ENCODE results near the gene NDUFS4.
"Not testable (repeated sequence)": the region's sequence is repeated elsewhere in the genome, so short reads cannot be mapped to it uniquely, and the experiment has no call there.

The NDUFS4 gene

DNA sequence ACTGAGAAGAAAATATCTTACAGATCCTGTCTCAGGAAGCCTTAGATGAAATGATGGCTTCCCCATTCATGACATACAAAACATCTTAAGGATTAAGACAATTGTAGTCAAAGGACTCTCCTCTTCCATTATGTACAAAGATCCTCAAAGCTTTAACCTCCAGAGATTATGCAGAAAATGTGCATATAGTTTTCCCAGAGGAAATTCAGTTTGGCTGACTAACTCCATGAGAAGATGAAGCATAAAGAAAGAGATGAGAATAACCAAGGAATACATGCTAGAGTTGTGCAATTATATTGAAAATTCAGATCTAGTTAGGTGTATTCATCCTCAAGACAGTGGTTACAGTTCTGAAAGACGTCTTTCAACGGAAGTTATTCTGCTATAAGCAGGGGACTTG, 18.6 kb upstream of the NDUFS4 start:
- H3K27ac Mint-ChIP-seq = no peak overlapping the region
- no peaks in the 10 kb centered on the region for H3K9me3 Mint-ChIP-seq
- H3K27me3 Mint-ChIP-seq (ENCODE audit: low read depth) = no peaks in the 10 kb centered on the region
- no peak overlapping the region for H3K4me3 Mint-ChIP-seq
- TF ChIP-seq, protein P1, sequence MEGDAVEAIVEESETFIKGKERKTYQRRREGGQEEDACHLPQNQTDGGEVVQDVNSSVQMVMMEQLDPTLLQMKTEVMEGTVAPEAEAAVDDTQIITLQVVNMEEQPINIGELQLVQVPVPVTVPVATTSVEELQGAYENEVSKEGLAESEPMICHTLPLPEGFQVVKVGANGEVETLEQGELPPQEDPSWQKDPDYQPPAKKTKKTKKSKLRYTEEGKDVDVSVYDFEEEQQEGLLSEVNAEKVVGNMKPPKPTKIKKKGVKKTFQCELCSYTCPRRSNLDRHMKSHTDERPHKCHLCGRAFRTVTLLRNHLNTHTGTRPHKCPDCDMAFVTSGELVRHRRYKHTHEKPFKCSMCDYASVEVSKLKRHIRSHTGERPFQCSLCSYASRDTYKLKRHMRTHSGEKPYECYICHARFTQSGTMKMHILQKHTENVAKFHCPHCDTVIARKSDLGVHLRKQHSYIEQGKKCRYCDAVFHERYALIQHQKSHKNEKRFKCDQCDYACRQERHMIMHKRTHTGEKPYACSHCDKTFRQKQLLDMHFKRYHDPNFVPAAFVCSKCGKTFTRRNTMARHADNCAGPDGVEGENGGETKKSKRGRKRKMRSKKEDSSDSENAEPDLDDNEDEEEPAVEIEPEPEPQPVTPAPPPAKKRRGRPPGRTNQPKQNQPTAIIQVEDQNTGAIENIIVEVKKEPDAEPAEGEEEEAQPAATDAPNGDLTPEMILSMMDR (IDR thresholded peaks at IDR 0.05; ENCODE audit: unreplicated experiment in 3 of 3) = no peak
- H3K36me3 Mint-ChIP-seq (ENCODE audit: low read depth) = no peaks in the 10 kb centered on the region
- H3K4me1 Mint-ChIP-seq = no peaks in the 10 kb centered on the region

DNA sequence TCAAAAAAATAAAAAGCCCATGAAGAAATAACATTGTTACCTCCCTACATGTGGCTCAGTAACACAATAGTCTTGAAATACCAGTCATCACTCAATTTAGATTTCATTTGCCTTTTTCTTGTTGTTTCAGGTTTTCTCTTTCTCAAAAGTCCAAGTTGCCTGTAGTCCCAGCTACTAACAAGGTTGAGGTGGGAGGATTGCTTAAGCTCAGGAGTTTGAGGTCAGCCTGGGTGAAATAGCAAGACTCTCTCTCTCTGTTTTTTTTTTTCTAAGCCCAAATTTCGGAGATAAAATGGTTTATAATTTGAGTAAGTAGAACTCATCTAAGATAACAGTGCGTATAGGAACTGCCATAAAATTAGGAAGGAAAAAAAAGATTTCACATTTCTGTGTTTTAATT, 17.5 kb upstream of the NDUFS4 start:
- TF ChIP-seq, protein P1 (IDR thresholded peaks at IDR 0.05; ENCODE audit: unreplicated experiment in 3 of 3) = no peak
- Mint-ChIP-seq H3K27ac (no peak overlapping the region), H3K4me1 (no peaks in the 10 kb centered on the region), H3K27me3 (ENCODE audit: low read depth) (no peaks in the 10 kb centered on the region), H3K36me3 (ENCODE audit: low read depth) (no peaks in the 10 kb centered on the region), H3K9me3 (no peaks in the 10 kb centered on the region), H3K4me3 (no peak overlapping the region)

DNA sequence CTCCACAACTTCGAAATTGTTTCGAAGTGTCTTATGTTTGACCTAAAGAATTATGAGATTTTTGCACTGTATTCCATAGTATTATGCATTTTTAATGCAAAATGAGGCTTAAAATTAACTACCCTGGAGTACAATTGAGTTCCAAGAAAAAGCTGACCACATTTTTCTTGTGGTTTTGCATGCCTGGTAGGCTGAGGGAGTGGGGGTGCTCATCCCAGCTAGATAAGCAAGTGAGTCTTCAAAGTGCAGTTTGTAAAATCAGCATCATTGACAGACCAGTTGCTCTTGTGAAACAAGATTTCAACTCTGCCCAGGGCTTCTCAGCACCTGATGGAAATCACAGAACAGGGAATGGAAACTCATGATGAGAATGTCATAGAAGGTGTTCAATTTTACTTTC, 17.0 kb upstream of the NDUFS4 start:
- H3K27me3 Mint-ChIP-seq (ENCODE audit: low read depth) = no peaks in the 10 kb centered on the region
- no peak overlapping the region for H3K27ac Mint-ChIP-seq
- H3K4me3 Mint-ChIP-seq = no peak overlapping the region
- TF ChIP-seq, protein P1 (IDR thresholded peaks at IDR 0.05; ENCODE audit: unreplicated experiment in 3 of 3) = no peak
- H3K9me3 Mint-ChIP-seq = no peaks in the 10 kb centered on the region
- no peaks in the 10 kb centered on the region for H3K4me1 Mint-ChIP-seq
- H3K36me3 Mint-ChIP-seq (ENCODE audit: low read depth) = no peaks in the 10 kb centered on the region

DNA sequence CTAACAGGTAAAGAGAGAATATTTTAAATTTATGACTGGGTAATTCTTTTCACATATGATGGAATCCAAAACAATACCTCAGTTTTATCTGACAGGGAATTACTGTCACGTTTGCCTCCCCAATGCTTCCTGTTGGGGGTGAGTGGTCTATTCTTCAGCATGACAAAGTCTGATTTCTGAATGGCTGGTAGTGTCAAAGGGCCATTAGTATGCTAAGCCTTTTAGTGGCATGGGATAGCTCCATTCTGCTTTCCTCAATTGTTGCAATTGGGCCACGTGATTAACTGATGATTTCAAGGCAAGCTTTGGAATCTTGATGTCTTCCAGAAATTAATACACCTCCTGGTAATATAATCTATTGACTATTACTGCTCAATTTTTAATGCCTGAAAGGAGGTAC, 14.7 kb upstream of the NDUFS4 start:
- H3K36me3 Mint-ChIP-seq (ENCODE audit: low read depth) = no peaks in the 10 kb centered on the region
- TF ChIP-seq, protein P1 (IDR thresholded peaks at IDR 0.05; ENCODE audit: unreplicated experiment in 3 of 3) = no peak
- no peak overlapping the region for H3K4me3 Mint-ChIP-seq
- H3K9me3 Mint-ChIP-seq = no peaks in the 10 kb centered on the region
- H3K4me1 Mint-ChIP-seq = no peaks in the 10 kb centered on the region
- H3K27me3 Mint-ChIP-seq (ENCODE audit: low read depth) = no peaks in the 10 kb centered on the region
- H3K27ac Mint-ChIP-seq = no peak overlapping the region

DNA sequence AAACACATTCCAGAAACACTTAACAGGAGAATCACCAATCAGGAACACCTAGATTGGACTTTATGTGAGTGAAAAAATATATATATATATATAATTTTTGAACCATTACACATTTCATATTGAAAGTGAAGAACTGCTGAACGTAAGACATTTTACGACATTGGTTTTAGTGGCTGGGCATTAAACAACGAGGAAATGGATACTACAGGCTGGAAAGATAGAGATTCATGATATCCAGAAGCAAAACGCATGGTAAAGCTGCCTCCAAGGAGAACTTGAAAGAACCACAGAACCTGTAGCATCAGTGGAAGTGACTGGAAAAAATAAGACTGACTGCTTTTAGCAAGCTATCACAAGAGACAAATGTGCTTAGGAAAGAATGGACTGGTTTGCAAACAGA, 13.2 kb upstream of the NDUFS4 start:
- H3K4me1 Mint-ChIP-seq = no peaks in the 10 kb centered on the region
- TF ChIP-seq, protein P1 (IDR thresholded peaks at IDR 0.05; ENCODE audit: unreplicated experiment in 3 of 3) = no peak
- no peaks in the 10 kb centered on the region for H3K9me3 Mint-ChIP-seq
- no peak overlapping the region for H3K4me3 Mint-ChIP-seq
- no peak overlapping the region for H3K27ac Mint-ChIP-seq
- no peaks in the 10 kb centered on the region for H3K36me3 Mint-ChIP-seq (ENCODE audit: low read depth)
- H3K27me3 Mint-ChIP-seq (ENCODE audit: low read depth) = no peaks in the 10 kb centered on the region

DNA sequence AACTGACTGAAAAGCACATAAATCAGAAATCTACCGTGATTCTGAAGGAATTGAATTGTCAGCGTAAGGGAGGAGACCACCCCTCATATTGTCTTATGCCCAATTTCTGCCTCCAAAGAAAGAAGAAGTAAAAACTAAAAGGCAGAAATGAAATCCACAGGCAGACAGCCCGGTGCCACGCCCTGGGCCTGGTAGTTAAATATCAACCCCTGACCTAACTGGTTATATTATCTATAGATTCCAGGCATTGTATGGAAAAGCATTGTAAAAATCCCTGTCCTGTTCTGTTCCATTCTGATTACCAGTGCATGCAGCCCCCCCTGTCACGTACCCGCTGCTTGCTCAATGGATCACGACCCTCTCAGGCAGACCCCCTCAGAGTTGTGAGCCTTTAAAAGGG, 11.9 kb upstream of the NDUFS4 start:
- not testable (repeated sequence) for H3K36me3 Mint-ChIP-seq (ENCODE audit: low read depth); H3K4me3 Mint-ChIP-seq; H3K27ac Mint-ChIP-seq; H3K9me3 Mint-ChIP-seq; H3K27me3 Mint-ChIP-seq (ENCODE audit: low read depth); H3K4me1 Mint-ChIP-seq

DNA sequence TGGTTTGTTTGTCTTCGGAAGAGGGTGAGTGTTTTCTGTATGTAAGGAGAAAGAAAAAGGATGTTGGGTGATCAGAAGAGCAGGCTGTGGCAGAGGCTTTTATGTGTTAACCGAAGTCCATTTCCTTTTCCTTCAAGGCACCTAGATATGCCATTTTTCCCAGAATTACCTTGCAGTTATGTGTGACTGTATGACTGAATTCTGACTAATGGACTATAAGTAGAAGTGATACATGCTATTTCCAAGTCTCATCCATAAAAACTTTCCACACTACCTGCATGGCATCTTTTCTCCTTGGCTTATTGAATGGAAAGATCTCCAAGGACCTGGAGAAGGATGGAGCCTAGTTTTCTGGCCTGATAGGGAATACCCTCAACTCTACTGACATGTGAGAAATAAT, 10.6 kb upstream of the NDUFS4 start:
- H3K27me3 Mint-ChIP-seq (ENCODE audit: low read depth) = no peaks in the 10 kb centered on the region
- no peak overlapping the region for H3K27ac Mint-ChIP-seq
- H3K36me3 Mint-ChIP-seq (ENCODE audit: low read depth) = no peaks in the 10 kb centered on the region
- H3K9me3 Mint-ChIP-seq = no peaks in the 10 kb centered on the region
- H3K4me1 Mint-ChIP-seq = no peaks in the 10 kb centered on the region
- no peak overlapping the region for H3K4me3 Mint-ChIP-seq
- TF ChIP-seq, protein P1 (IDR thresholded peaks at IDR 0.05; ENCODE audit: unreplicated experiment in 3 of 3) = no peak
